Dedifferentiated amniotic fluid mesenchymal stem cell (primary cell): ENCODE measurements around the gene LRRC57.
"Not testable (repeated sequence)": the region's sequence is repeated elsewhere in the genome, so short reads cannot be mapped to it uniquely, and the experiment has no call there.

Experiments
- DNase-seq: peaks from one replicate; pipeline ENCODE4 v3.0.0-alpha.2; 2016; ENCODE audit errors: extremely low spot score

Gene LRRC57

DNA sequence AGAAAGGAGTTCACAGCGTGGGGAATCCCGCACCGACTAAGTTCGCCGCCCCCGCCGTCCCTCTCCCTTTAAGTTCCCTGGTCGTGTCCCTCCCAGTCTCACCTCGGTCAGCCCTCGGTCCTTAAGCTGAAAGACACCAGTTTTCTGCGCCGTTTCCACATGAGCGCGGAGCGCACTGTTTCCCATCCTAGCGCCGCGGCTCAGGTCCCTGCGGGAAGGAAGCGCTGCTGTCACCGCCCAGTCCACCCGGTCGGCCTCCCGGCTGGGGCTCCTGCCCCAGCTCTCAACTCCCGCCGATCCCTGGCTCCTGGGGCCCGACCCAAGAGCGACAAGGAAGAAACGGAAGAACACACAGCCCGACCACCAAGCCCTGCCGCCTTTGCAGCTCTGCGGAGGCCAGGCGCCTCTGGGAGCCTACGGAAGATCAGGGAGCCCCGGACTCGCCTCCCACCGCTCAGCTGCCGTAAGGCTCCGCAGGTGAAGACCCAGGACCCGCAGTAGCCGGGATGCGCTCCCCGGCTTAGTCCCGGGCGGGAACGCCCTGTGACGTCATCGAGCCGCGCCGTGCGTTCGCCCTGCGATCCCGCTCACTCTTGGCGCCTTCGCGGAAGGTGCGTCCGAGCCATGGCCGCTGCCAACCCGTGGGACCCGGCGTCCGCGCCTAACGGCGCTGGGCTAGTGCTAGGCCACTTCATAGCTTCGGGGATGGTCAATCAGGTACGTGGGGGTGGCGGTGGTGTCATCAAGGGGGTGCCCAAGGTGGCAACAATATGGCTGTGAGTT is at the start of gene LRRC57, which contains the start of gene HAUS2:
Gene LRRC57 (minus strand): TSS at position 545 of the 783 bp plus-strand sequence. CDS start 359 bp downstream, at position 186.
Gene HAUS2 (plus strand): TSS at position 590 of the 783 bp plus-strand sequence. CDS start 35 bp downstream, at position 625.
- DNase-seq: peak; percentile 74

DNA sequence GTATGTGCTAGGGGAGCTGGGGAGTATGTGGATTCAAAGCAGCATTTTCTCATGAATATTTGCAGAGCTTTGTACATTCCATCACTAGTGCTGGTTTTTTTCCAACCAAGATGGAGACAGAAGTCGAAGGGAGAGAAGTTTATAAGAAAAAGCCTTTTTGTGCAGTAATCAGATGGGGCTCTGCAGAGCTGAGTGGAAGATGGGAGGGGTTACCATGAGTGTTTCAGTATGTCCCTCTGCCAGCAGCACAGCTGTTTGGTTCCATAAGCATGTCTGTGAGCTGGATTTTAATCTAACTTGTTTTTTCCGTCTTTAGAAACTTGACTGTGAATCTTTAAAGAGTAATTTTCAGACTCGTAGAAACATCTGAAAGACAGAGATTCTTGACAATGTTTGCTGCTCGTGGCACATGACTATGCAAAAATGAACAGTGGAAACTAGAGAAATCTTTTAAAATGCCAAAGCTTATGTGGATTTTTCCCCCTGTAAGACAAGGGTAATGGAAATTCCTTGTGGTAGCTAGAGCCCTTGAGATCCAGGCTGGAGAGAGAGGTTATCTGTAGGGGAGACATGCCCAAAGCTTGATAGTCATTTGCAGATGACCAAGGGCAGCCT is 47.1 kb upstream of the LRRC57 start:
- no peak for DNase-seq

GRCh38 chr15:42594095-42594494 is 45.5 kb upstream of the LRRC57 start:
- DNase-seq: no peak

- no peak for DNase-seq
These were observed 44.5 kb upstream of the LRRC57 start for GRCh38 chr15:42593143-42593542.

DNA sequence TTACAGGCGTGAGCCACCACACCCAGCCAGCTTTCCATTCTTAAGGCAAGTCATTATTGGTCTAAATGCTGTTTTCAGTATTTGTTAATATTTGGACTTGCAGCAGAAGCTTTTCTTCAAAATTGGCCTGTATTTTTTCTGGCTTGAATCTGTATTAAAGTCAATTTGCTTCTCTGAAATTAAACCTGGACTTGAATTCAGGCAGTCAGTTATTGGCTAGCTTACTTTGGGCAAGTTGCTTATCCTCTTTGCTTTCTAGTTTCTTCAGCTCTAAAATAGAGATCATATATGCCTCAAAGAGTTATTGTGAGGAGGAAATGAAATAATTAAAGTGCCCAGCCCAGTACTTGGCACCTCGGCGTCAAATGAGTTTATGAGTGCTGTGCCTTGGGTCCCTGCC is 44.1 kb upstream of the LRRC57 start:
- no peak for DNase-seq

DNA sequence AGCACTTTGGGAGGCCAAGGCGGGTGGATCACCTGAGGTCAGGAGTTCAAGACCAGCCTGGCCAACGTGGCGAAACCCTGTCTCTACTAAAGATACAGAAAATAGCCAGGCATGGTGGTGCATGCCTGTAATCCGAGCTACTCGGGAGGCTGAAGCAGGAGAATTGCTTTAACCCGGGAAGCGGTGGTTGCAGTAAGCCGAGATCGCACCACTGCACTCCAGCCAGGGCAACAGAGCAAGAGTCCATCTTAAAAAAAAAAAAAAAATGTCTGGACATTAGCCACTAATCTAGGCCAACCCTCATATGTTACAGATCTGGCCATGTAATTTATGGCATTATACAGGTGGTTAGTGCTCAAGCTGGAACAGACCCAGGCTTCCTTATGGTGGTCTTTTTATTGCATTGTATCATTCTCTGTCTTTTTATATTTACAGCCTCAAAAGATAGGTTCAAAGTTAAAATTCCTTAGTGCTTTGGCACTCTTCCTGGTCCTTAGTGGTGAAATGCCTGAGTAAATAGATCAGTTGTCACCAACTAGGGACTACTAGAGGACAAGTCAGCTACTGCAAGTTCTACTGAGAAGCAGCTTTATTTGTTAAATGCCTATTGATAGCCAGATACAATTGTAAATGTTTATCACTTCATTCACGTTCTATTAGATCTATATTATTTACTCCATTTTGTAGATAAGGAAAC is 42.8 kb upstream of the LRRC57 start:
- peak; percentile 49 for DNase-seq

- no peak for DNase-seq
These were observed 42.1 kb upstream of the LRRC57 start for GRCh38 chr15:42590619-42591237.

- no peak for DNase-seq
These were observed 35.6 kb upstream of the LRRC57 start for GRCh38 chr15:42584031-42584765.

GRCh38 chr15:42582569-42583375 is 34.2 kb upstream of the LRRC57 start:
- no peak for DNase-seq

- peak; percentile 64 for DNase-seq
These were observed 32.7 kb upstream of the LRRC57 start for GRCh38 chr15:42581272-42581730.

DNA sequence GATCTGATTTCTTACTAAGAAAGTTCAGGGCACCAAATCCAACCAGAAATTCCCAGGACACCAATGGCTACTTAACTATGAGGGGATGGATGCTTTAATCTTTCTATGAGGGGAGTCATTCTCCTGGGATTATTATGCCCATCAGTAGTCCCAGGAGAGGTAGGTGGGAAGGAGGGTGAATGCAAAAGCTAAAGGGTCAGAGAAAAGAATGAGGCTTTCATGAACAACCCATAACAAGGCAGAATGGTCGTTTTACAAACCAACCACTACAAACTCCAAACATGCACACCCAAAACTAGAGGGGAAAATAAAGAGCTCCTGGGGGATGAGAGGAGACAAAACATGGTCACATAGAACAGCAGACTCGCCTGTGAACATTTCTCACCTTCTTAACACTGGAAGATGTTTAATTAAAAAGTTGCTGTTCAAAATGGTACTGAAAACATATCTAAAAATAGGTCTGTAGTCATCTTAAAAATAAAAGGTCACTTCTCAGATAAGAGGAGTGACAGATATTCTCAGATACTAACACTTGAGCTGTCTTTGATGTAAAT is 30.5 kb upstream of the LRRC57 start:
- DNase-seq: no peak

GRCh38 chr15:42577514-42578031 is 29.0 kb upstream of the LRRC57 start:
- DNase-seq: peak; percentile 76

DNA sequence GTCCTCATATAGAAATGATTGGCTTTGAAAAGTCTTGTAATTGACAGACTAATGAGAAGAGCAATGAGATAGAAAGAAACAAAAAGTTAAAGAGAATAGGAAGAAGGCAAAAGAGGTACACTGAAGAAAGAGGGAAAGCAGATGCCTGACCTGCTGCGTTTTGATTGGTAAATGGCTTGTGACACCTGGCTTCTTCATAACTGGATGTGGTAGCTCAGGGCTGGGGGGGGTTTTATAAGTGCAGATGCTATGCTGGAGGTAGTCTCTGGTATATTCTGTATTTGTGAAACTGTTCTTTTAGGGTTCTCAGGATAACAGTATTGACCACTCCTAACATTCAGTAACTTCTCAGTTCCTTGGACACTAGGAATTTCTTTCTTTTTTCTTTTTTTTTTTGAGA is 28.2 kb upstream of the LRRC57 start:
- no peak for DNase-seq

DNA sequence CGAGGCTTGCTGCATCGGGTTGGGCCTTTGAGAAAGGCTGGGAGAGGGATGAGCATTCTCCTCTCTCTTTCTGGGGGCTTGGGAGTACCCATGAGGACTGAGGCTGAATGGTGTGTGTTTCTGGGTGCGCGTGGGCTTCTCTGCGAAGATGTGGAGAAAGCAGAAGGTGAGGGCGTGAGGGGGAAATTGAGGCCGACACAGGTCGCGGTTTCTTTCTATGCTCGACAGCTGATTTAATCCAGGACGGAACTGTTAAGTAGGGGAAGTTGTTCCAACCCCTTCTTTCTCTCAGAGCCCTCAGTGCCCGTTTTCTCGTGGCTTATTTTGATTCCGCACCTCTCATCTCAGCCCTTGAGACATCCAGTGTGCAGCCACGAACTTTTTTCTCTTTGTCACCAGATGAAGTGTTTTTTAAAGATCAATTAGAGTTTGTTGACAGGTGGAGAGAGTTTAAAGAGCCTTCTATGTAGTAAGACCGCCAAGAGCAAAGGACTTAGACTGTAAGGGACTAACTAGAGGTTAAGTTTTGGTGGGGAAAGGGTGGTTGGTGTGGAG is 27.5 kb upstream of the LRRC57 start:
- DNase-seq: no peak

- peak; percentile 98 for DNase-seq
These were observed 26.8 kb upstream of the LRRC57 start, which contains the start of gene STARD9 for GRCh38 chr15:42575188-42576039. STARD9 (plus strand) TSS chr15:42575606; CDS start chr15:42575716, 110 bp downstream.

DNA sequence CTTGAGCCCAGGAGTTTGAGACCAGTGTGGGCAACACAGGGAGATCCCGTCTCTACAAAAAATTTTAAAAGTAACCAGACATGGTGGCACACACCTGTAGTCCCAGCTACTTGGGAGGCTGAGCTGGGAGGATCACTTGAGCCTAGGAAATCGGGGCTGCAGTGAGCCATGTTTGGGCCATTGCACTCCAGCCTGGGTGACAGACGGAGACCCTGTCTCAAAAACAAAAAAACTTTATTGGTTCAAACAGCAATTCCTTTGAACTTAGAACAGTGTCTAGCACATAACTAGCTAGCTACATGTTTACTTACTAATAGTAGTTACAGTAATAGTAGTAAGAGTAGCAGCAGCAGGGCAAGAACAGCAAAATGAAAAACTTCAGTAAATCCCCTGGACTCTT is 10.1 kb upstream of the LRRC57 start:
- DNase-seq: no peak

- DNase-seq: not testable (repeated sequence)
These were observed 8.1 kb upstream of the LRRC57 start for GRCh38 chr15:42556550-42557207.

- DNase-seq: no peak
These were observed 5.0 kb upstream of the LRRC57 start for GRCh38 chr15:42553554-42553953.
